ENCODE results near the gene ARVCF. TPM values are rescaled to one million over a fixed set of nuclear protein-coding genes. Genes with fewer than 3 reads are reported as not detected.

ARVCF gene
- total RNA-seq, 4 donors from 2014 or later, result 6.5 to 20.0 (median 9.3) TPM

DNA sequence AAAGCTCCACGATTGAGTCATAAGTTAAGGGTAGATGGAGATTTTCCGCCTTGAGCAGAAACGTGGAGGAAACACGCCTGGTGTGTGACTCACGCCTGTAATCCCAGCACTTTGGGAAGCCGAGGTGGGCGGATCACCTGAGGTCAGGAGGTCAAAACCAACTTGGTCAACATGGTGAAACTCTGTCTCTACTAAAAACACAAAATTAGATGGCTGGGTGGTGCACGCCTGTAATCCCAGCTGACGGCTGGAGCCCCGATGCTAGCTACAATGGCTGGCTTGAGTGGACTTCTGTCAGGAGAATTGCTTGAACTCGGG lies 46.1 kb upstream of the ARVCF start:
- DNase-seq (ENCODE audit: low spot score) (no peak), ATAC-seq (ENCODE audit: low FRiP score) (no peak)
- no peak for TF ChIP-seq CTCF (IDR thresholded peaks at IDR 0.05)

DNA sequence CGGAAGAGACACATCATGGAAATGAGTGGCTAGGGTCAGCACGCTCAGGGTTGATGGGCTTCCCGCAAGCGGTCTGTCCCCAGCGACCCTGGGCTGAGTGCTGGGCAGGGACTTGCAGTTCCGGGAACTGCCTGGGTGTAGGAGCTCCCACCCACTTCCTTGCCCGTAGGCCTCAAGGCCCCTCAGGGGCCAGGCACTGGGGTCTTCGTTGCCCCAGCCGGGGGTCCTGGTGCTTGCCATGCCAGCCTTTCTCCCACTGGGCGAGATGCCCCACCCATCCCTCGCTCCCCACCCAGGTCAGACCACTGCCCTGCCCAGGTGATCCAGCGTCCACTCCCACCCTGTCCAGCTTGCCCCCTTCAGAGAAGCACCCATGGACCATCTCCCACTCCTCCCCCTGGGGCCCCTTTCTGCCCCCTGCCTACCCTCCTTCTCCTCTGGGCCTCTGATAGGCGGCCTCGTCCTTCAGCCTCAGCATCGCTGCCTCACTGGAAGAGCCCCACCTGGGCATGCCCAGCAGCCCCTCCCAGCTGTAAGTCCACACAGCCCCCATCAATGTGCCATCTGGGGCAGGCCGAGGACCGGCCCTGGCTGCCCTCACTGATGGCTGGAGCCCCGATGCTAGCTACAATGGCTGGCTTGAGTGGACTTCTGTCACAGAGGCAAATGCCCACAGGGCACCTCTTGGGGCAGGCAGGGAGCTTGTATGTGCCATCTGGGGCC lies 45.6 kb upstream of the ARVCF start:
- DNase-seq (ENCODE audit: low spot score) (no peak), ATAC-seq (ENCODE audit: low FRiP score) (no peak)
- no peak for TF ChIP-seq CTCF (IDR thresholded peaks at IDR 0.05)

DNA sequence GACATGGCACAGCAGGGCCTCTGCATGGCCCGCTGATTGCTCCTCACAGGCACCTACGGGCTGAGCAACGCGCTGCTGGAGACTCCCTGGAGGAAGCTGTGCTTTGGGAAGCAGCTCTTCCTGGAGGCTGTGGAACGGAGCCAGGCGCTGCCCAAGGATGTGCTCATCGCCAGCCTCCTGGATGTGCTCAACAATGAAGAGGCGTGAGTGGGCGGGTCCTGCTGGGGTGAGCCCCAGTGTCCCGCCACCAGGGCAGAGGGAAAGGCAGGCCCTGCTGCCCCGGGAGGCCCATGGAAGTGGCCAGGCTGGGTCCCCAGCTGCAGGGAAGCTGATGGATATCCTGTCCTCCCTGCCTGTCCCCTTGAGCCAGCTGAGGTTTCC lies 44.8 kb upstream of the ARVCF start:
- TF ChIP-seq CTCF (IDR thresholded peaks at IDR 0.05), result no peak
- no peak for DNase-seq (ENCODE audit: low spot score)
- no peak for ATAC-seq (ENCODE audit: low FRiP score)

DNA sequence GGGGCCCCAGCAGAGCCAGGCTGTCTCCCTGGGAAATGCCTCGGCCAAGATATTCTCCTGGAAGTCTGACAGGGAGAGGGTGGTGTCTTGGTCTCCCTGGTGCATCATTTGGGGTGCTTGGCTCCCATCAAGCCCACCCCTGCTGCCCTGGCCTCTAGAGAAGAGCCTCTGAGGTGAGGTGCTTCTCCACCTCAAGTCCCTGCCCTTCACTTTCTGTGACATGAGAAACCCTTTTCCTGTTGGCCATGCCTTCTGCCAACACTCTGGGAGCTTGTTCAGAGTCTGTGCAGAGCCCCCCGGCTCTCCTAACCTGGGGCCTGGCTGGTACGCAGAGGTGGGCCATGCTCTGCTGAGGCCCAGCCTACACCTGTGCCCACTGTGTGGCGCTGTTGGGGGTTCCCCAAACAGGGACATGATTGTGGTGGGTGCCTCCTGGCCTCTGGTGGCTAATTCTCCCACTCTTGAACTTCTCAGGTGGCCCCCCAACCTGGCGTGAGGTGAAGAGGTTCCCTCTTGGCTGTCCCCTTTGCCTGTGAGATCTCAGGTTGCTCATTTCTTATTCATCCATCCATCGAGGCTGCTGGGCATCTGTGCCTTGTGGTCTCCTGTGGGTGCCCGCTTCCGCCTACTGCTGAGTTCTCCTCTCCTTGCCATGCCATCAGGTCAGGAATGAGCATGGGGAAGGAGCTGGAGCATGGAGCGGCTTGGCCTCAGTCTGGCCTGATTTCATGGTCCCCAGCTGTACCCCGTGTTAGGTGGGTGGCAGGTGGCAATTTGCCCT lies 44.3 kb upstream of the ARVCF start:
- ATAC-seq (ENCODE audit: low FRiP score) (no peak), DNase-seq (ENCODE audit: low spot score) (no peak)
- no peak for TF ChIP-seq CTCF (IDR thresholded peaks at IDR 0.05)

- no peak for DNase-seq (ENCODE audit: low spot score)
- no peak for TF ChIP-seq CTCF (IDR thresholded peaks at IDR 0.05)
- no peak for ATAC-seq (ENCODE audit: low FRiP score)
Measured at GRCh38 chr22:20058989-20059770, 42.6 kb upstream of the ARVCF start.

GRCh38 chr22:20057596-20058268 lies 41.1 kb upstream of the ARVCF start:
- DNase-seq (ENCODE audit: low spot score), result no peak
- no peak for ATAC-seq (ENCODE audit: low FRiP score)
- TF ChIP-seq CTCF (IDR thresholded peaks at IDR 0.05), result no peak
